OCI-LY1 (cell line): ENCODE data around the gene CTDSP2.

Experiments
- EZH2 ChIP-seq: fragments of 200-600 bp; sonication (generic), shearing (Covaris generic); IDR thresholded peaks from 2 replicates; pipeline ENCODE4 v1.8.0; 2017; ENCODE audit warnings: borderline replicate concordance, mixed run types, mild to moderate bottlenecking, antibody characterized with exemption, low read length, moderate library complexity, mixed read lengths
- TF ChIP-seq, protein P1 (sequence below): fragments of 200-600 bp; sonication (generic), shearing (Covaris generic); IDR thresholded peaks from 2 replicates; pipeline ENCODE4 v1.5.1; 2017; ENCODE audit warnings: mild to moderate bottlenecking, antibody characterized with exemption, low read length, moderate library complexity, mixed read lengths

DNA sequence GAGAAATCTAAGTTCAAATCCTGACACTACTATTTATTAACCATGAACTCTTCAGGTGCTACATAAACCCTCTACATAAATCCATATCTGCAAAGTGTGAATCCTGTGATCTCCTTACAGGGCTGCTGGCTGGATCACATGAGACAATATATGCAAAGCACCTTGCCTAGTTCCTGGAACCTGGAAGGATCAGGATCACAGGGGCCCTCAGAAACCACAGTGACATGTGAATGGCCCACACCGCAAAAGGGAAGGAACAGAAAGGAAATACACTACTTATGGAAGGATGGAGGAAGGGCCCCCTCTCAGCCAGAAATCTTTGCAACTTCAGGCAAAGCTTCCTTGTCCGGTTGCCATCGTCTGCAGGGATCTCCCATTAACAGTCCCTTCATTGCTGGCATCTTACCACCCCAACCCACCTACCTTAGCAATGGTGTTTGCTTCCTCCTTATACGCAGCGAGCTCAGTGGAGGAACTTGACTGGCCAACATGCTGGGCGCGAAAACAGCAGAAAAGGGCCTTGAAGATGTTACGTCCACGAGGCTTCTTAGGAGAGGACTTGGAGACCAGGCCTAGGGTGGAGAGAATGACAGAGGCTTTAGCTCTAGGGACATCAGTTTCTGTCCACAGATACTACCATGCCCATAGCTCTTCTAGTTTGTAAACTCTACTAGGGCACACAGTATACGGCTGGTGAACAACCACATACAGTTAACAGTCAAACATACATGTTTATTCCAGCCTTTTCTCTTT lies 17.3 kb downstream of the CTDSP2 start:
- TF ChIP-seq, protein P1, sequence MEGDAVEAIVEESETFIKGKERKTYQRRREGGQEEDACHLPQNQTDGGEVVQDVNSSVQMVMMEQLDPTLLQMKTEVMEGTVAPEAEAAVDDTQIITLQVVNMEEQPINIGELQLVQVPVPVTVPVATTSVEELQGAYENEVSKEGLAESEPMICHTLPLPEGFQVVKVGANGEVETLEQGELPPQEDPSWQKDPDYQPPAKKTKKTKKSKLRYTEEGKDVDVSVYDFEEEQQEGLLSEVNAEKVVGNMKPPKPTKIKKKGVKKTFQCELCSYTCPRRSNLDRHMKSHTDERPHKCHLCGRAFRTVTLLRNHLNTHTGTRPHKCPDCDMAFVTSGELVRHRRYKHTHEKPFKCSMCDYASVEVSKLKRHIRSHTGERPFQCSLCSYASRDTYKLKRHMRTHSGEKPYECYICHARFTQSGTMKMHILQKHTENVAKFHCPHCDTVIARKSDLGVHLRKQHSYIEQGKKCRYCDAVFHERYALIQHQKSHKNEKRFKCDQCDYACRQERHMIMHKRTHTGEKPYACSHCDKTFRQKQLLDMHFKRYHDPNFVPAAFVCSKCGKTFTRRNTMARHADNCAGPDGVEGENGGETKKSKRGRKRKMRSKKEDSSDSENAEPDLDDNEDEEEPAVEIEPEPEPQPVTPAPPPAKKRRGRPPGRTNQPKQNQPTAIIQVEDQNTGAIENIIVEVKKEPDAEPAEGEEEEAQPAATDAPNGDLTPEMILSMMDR = no peak
- TF ChIP-seq EZH2 = no peak
